GM19193 (cell line): ENCODE data around the gene WDR37.

Source experiments
- POLR2A ChIP-seq: IDR thresholded peaks from 4 replicates; pipeline ENCODE4 v1.6.1; 2011; ENCODE audit not compliant: insufficient read depth, insufficient read length; ENCODE audit errors: extremely low read depth

Gene WDR37

DNA sequence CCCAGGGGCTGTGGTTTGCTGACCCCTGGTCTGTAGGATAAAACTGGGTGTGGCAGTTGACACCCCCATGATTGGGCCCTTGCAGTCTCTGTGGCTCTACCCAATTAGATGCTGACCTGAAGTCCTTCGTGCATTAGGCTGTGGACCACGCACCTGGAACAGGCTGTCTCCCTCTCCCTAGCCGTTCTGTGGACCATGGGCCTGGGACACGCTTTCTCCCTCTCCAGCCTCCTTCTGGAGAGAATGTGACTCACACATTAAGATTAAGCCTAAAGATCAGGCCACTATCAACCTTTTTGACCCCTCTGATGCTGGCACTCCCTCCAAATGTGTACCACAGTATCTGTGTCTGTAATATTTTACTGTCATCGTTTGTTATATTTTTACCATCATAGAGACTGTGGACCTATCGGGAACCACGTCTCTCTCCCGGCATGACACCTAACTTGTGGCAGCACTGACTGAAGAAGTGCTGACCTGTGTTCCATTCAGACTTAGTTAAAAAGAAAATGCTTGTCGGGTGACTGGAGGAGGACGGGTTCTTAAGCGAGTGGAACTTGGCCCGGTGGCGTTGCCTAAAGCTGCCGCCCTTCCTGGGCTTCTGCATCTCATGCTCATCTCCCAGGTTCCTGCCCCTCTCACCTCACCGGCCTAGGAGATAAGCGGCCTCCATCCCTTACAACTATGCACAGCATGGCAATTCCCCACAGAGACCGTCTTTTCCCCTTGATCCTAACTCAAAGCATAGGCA lies 92.8 kb downstream of the WDR37 start:
- TF ChIP-seq POLR2A: no peak

DNA sequence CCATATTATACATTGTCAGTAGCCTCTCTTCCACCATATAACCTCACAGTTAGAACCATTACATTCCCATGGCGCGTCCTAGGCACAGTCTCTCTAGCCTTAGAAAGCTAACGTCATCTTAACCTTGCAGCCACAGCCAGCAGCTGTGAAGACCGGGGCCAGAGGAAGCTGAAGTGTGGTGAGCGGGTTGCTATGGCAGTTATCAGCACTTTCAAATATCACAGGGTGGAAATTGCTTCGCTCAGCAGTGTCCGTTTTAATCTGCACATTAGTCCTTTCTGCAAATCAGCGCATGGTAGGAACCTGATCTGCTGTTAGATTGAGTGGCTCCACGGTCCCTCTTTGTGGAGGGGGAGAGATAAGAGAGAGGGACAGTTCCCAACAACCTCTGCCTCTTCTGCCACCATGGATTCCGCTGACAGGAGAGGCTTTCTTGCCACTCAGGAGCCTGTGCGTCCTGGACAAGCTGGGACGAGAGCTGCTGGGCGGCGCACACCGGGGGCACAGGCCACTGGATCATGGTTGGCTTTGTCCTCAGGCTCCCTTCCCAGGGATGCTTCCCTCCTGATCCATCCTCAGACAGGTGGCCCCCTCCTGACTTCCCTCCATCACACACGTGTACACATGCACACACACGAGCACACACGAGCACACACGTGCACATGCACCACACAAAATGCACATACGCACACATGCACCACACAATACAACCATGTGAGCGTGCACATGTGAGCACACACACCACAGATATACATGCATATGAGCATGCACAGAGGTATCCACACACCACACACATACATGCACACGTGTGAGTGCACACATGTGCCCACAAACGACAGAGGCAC lies 93.8 kb downstream of the WDR37 start:
- TF ChIP-seq POLR2A: no peak

DNA sequence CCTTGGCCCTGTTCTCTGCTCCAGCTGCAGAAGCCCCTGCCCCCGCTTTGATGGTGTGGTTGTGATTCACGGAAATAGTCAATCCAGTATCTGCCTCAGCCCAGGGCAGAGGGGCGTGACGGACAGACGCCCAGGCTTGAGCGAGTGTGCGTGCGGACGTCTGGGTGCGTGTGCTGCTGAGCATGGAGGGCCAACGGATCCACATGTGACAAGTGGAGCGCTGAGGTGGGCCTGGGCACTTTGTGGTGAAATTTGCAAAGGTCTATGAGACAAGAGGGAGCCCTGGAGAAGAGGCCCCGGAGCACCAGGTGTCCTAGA lies 94.4 kb downstream of the WDR37 start:
- no peak for TF ChIP-seq POLR2A

DNA sequence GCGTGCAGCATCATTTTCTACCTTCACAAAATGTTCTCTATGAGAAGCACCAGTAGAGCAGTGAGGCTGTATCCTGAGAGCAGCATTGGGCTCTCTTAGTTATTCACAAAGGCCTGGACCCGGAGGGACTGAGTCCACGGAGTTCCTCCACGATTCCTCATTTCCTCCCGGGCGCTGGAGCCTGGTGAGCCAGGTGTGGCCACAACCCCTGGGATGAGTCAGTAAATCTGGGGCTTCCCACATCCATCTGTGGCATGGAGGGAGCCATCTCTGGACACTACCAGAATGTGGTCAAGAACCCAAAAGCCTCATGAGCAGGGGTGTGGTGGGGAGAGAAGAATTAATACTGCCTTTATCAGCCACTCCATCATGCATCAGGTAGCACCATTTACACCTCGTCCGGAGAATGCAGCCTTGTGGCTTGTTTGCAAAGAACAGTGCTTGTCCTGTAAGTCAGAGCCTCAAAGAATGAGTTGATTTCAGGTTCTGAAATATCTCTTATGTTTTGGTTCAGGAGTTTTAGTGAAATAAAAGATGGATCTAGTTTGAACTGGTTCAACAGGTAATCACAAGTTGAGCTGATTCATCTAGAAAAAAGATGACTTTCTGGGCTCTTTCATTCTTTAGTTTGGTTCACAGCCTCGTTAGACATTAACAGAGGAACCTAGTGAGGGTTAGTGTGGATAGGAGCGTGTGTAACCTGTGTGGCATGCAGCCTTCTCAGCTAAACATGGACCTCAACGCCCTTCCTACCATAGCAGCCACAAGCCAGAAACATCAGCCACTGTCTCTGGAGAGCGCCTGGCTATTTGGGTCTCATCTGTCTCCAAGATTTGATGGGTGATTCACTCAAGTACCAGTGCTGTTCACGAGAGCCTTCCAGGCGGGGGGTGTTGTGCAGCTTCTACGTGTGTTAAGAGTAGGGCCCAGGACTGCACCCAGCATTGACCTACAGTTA lies 95.2 kb downstream of the WDR37 start:
- no peak for TF ChIP-seq POLR2A

DNA sequence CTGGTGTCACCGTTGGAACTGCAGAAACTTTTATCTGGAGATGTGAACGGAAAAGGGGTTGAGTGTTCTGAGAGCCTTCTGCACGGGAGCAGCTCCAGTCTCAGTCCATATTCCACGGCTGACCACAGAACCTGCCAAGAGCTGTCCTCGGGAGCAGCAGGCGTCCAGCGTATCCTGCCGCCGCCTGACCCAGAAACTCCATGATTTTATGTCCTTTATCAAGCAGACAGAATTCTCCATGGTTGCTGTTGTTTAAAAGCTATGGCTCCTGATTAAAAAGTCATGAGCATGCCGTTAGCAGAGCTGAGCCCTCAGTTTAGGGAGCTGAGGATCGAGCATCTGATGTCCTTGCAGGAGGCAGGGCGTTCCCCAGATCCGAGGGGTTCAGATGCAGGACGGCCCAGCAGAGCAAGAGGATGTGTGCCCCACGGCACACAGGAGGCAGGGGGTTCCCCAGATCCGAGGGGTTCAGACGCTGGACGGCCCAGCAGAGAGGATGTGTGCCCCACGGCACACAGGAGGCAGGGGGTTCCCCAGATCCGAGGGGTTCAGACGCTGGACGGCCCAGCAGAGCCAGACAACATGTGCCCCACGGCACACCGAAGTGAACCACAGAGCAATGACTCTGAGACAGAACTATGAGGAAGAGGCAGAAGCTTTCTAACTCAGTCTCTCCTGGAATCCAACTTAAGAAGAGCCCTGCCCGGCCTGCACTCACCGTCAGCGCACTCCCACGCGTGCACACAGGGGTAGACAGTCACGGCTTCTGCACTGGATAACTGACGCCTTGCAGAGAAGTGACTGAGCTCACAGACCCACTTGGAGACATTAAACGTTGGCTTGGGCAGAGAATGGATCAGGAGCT lies 96.4 kb downstream of the WDR37 start:
- no peak for TF ChIP-seq POLR2A

DNA sequence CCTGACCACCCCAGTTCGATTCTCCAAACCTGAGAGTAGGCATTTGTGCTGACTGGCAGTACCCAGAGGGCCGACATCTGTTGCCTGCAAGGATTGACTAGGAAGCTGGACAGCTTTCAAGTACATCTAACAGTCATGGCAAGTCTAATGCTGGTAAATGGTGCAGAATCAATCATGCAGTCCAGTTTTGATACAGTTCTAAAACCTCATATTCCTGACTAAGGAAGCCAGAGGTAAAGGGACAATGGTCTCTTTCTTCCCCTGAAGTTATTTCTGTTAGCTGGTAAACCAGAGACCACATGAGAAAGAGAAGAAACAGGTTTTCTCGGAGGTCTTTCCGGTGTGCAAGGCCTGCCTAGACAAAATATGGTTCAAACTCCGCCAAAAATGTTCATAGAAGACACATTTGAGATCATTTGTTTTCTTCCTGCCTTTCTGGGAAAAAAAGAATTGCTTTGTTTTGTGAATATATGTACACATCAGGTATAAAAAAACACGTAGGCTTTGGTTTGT lies 97.1 kb downstream of the WDR37 start:
- TF ChIP-seq POLR2A: no peak

DNA sequence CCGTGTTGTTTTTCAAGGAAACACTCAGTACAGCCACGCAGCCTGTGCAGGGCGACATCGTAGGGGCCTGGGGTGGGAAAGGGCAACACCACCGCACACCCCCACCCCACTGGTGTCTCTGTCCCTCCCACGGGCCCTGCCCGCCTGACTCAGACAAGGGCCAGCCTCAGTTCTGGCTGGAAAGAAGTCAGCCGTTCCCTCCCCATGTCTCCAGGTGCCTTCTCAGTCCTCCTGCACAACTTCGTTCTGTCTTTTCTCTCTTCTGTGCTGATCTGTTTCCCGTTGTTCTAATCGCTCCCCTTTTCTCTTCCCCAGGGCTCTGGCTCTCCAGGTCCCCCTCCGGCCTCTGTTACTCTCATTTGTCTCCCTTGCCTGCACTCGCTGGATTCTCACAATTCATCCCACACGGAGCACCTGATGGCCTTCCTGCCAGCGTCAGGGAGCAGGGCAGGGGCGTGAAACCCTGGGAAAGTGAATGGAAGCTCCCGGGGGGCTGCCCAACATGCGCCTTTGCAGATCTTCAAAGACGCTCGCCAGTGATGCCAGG lies 97.7 kb downstream of the WDR37 start:
- TF ChIP-seq POLR2A: no peak

DNA sequence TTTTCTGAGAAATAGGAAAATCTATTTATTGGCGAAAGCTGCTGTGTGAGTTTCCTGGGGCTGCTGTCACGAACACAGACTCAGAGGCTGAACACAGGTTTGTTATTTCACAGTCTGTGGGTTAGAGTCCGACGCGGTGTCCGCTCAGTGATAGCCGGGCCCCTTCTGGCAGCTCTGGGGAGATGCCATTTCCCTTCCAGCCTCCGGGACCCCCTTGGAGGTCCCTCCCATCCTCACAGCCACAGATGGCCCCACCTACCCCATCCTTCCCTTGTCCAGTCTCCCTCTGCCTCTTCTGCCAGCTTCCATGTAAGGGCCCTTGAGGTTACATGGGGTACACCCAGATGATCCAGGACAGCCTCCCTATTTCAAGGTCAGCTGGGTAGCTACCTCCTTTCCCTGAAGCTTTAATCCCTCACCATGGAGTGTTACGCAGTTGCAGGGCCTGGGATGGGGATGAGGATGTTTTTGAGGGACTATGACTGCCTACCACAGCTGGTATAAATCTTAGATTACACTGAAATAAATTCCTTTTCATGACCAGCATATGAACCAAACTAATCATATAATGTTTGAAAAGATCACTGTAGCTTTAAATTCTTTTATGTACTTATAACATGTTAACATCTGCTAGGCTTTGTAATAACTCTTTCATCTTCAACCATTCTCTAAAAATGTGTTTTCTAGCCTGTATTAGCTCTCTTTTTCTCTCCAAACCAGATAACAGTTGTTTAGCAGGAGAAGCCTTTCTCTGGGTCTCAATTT lies 98.5 kb downstream of the WDR37 start:
- TF ChIP-seq POLR2A: no peak

DNA sequence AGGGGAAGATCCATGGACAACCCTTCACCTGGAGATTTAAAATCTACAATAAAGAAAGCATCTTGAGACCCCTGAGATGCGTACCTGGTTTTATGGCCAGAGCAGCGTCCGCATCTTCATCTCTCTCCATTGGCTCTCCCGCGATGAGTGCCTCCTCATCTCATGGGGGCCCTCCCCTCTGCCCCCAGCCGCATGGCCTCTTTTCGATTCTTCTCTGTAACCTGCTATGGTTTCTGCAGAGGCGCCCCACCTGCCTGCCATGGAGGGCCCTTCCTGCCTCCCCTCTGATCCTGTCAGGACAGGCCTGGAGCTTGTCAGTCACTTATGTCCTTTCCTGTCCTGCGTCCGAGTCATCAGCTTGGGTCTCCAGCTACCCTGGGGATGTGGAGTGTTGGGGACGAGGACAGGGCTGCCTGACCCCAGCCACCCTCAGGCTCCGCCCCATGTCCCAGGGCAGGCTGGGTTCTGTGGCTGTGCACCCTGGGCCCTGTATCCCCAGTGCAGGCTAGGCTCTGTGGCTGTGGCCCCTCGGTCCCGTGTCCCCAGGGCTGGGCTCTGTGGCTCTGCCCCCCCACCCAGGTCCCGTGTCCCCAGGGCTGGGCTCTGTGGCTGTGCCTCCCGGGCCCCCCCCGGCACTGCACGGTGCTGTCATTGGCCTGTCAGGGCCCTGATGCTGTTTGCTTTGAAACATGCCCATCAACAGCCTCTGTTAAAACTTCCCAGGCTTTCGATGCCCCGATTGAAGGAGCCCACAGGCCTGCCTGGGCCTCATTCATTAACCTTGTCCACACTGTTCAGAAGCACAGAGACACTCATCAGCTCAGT lies 99.8 kb downstream of the WDR37 start:
- no peak for TF ChIP-seq POLR2A

DNA sequence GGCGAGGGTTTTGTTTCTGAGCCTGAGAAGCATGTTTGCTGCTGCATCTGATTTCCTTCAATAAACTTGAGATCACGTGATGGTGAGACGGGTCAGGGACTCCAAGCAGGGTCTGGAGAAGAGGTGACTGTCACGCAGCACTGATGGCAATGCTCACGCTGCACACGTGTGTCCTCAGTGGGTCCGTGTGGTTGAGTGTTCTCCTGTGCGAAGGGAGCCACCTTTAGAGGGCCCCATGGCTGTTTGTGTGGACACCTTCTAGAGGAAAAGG lies 100.4 kb downstream of the WDR37 start:
- TF ChIP-seq POLR2A: no peak

DNA sequence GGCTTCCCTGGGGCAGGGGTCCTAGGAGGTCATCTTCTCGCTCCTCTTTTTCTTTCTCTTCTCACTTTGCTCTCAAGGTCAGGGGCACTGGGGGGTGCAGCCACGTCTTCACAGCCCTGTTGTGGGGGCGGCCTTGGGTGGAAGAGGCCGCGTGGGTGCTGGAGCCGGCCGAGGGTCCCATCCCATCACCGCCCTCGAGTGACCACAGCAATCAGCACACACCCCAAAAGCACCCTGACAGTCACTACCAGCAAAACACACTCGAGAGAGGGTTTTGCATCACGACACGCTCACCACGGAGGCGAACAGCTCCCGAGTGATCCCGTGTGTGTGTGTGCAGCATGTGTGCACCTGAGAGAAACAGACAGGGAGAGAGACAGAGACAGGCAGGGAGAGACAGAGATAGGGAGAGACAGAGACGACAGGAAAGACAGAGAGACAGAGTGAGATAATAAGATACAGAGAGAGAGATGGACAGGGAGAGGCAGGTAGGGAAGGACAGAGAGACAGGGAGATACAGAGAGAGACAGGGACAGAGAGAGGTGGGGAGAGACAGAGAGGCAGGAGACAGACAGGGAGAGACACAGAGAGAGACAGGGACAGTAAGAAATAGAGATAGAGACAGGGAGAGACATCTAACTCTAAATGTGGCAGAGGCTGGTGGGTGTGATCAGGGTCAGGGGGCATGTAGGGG lies 100.9 kb downstream of the WDR37 start:
- no peak for TF ChIP-seq POLR2A

DNA sequence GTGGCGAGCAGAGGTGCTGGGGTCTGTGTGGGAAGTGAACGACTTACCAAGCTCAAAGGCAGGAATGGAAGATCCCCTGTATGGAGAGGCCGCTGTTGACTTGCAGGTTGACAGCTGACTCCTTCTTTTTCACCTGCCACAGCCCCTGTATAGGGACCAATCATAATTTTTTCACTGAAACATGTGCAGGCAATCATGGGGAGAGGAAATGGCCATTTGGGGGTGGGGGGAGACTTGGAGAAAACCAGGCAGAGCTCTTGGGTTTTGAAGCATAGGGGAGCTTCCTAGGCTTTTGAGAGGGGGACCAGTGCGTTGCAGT lies 101.4 kb downstream of the WDR37 start:
- no peak for TF ChIP-seq POLR2A

DNA sequence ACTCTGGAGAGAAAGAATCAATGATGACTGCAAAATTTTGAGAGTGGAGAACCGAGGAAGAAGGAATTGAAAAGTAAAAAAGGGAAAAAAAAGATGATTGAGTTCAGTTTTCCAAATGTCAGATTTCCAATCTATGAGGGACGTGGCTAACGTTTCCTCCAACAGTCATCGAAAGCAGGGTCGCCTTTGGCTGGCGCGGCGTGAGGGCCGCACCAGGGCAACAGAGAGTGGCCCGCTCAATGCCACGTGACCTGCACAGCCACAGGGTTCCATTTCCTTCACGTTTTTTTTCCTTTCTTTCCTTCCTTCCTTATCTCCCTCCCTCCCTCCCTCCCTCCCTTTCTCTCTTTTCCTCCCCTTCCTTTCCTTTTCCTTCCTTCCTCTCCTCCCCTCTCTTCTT lies 101.9 kb downstream of the WDR37 start:
- no peak for TF ChIP-seq POLR2A
